Prostate gland (tissue), 2 donors: ENCODE measurements around the gene RAPGEF4. TPM values are rescaled to one million over a fixed set of nuclear protein-coding genes. Genes with fewer than 3 reads are reported as not detected.

Experiments
- DNase-seq: peaks from one replicate; pipeline ENCODE4 v3.0.0-alpha.2; 2019; ENCODE audit warnings: low spot score
- H3K27ac ChIP-seq, 2 donors: fragments of 200-600 bp; sonication (generic); 2 replicates each; pipeline ENCODE4 v1.5.1; 2017 to 2019
- H3K27me3 ChIP-seq: fragments of 200-600 bp; sonication (generic); replicated peaks from 2 replicates; pipeline ENCODE4 v1.5.1; 2019; ENCODE audit not compliant: insufficient read depth
- H3K36me3 ChIP-seq, 2 donors: fragments of 200-600 bp; sonication (generic); 1 replicate in 1 of 2; 2 replicates in 1 of 2; pipeline versions ENCODE4 v1.5.1 to v1.8.1; 2017 to 2019
- H3K4me1 ChIP-seq: fragments of 200-600 bp; sonication (generic); replicated peaks from 2 replicates; pipeline ENCODE4 v1.5.1; 2019
- H3K4me3 ChIP-seq, 2 donors: fragments of 200-600 bp; sonication (generic); 2 replicates each; pipeline ENCODE4 v1.5.1; 2017 to 2019
- H3K9me3 ChIP-seq: fragments of 200-600 bp; sonication (generic); 2 replicates; pipeline ENCODE4 v1.5.1; 2017
- POLR2A ChIP-seq: fragments of 450-650 bp; IDR thresholded peaks from one replicate; pipeline ENCODE4 v1.6.1; 2016; ENCODE audit warnings: antibody characterized with exemption, mild to moderate bottlenecking
- POLR2AphosphoS5 ChIP-seq: sonication (generic); formaldehyde crosslinking; IDR thresholded peaks from one replicate; pipeline ENCODE4 v1.6.1; 2017; ENCODE audit warnings: antibody characterized with exemption
- WGBS: methylation state at CpG from one replicate; pipeline ENCODE4 v1.1.5; 2018; 5-methylcytosine and 5-hydroxymethylcytosine counted together
- intact Hi-C: fragments of 100-400 bp; cut with DNase I; formaldehyde crosslinking; loops from one replicate; pipeline ENCODE4 v1.14.2; 2022
- total RNA-seq, 2 donors: library from RNA; depleted of rRNA; stranded (reverse); fragments of >200 nt; gene quantifications; one replicate each; pipeline ENCODE4 v1.1.0, GENCODE V29; 2016
- TF ChIP-seq, protein P1 (sequence below), 4 experiments: fragments of 200-600 bp in 2 of 4; fragments of 450-650 bp in 2 of 4; sonication (generic) in 2 of 4; IDR thresholded peaks; 1 replicate in 3 of 4; 2 replicates in 1 of 4; pipeline ENCODE4 v1.5.1; 2016 to 2019; ENCODE audit warnings: antibody characterized with exemption in 4 of 4, mild to moderate bottlenecking in 2 of 4, moderate library complexity in 2 of 4

Gene RAPGEF4
- total RNA-seq, 2 donors from 2014 or later, result 7.3 to 31.0 TPM

DNA sequence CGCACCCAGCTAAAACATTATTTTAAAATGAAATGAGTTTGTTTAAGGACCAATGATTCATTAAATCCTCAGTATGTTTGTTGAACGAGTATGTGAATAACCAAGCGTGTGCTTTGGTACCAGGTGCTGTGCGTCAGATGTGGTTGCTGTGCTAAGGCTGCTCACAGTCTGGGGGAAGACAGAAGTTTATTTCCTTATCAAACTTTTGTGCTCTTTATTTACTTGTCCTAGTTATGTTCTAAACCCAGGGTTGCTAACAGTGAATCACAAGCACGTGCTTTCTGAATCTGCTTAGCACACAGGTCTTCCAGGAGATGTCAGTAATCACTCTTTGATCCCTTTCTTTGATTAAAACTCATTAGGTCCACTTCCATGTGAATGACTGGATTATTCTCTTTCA is 37.0 kb downstream of the RAPGEF4 start:
- intact Hi-C loops, result no loop called here
- no peaks in the 10 kb centered on the region for H3K27me3 ChIP-seq
- no peaks in the 10 kb centered on the region for H3K36me3 ChIP-seq
- H3K27ac ChIP-seq, result no peak overlapping the region
- no peaks in the 10 kb centered on the region for H3K9me3 ChIP-seq
- H3K4me1 ChIP-seq, result no peaks in the 10 kb centered on the region
- no peak overlapping the region for H3K4me3 ChIP-seq
- WGBS, result 64% methylated on average over 5 of the region's 5 CpGs
- TF ChIP-seq, protein P1, sequence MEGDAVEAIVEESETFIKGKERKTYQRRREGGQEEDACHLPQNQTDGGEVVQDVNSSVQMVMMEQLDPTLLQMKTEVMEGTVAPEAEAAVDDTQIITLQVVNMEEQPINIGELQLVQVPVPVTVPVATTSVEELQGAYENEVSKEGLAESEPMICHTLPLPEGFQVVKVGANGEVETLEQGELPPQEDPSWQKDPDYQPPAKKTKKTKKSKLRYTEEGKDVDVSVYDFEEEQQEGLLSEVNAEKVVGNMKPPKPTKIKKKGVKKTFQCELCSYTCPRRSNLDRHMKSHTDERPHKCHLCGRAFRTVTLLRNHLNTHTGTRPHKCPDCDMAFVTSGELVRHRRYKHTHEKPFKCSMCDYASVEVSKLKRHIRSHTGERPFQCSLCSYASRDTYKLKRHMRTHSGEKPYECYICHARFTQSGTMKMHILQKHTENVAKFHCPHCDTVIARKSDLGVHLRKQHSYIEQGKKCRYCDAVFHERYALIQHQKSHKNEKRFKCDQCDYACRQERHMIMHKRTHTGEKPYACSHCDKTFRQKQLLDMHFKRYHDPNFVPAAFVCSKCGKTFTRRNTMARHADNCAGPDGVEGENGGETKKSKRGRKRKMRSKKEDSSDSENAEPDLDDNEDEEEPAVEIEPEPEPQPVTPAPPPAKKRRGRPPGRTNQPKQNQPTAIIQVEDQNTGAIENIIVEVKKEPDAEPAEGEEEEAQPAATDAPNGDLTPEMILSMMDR (IDR thresholded peaks at IDR 0.05), result no peak
- DNase-seq, result no peak

- no peak for DNase-seq
- no peak for TF ChIP-seq POLR2AphosphoS5
- no peak for TF ChIP-seq POLR2A
- TF ChIP-seq, protein P1 (IDR thresholded peaks at IDR 0.05), result no peak
- no peaks in the 10 kb centered on the region for H3K27me3 ChIP-seq
- no peaks in the 10 kb centered on the region for H3K9me3 ChIP-seq
- no peaks in the 10 kb centered on the region for H3K4me1 ChIP-seq
- H3K27ac ChIP-seq, result no peak overlapping the region
- H3K4me3 ChIP-seq, result no peak overlapping the region
- no peaks in the 10 kb centered on the region for H3K36me3 ChIP-seq
- intact Hi-C loops, result no loop called here
Observed at GRCh38 chr2:172774302-172774701, 38.7 kb downstream of the RAPGEF4 start.

- no peaks in the 10 kb centered on the region for H3K9me3 ChIP-seq
- no peak for DNase-seq
- TF ChIP-seq, protein P1 (IDR thresholded peaks at IDR 0.05), result no peak
- TF ChIP-seq POLR2AphosphoS5, result no peak
- TF ChIP-seq POLR2A, result no peak
- 91% methylated on average over 1 of the region's 1 CpG for WGBS
- no peaks in the 10 kb centered on the region for H3K27me3 ChIP-seq
- no peak overlapping the region for H3K27ac ChIP-seq
- intact Hi-C loops, result no loop called here
- no peaks in the 10 kb centered on the region for H3K4me1 ChIP-seq
- H3K4me3 ChIP-seq, result no peak overlapping the region
- no peaks in the 10 kb centered on the region for H3K36me3 ChIP-seq
Observed at GRCh38 chr2:172775319-172775718, 39.7 kb downstream of the RAPGEF4 start.

- H3K36me3 ChIP-seq, result no peaks in the 10 kb centered on the region
- no peaks in the 10 kb centered on the region for H3K4me1 ChIP-seq
- no peaks in the 10 kb centered on the region for H3K9me3 ChIP-seq
- no peak overlapping the region for H3K4me3 ChIP-seq
- intact Hi-C loops, result no loop called here
- no peaks in the 10 kb centered on the region for H3K27me3 ChIP-seq
- 78% methylated on average over 3 of the region's 3 CpGs for WGBS
- no peak for DNase-seq
- no peak for TF ChIP-seq POLR2AphosphoS5
- TF ChIP-seq POLR2A, result no peak
- TF ChIP-seq, protein P1 (IDR thresholded peaks at IDR 0.05), result no peak
- no peak overlapping the region for H3K27ac ChIP-seq
Observed at GRCh38 chr2:172777431-172777830, 41.8 kb downstream of the RAPGEF4 start.

DNA sequence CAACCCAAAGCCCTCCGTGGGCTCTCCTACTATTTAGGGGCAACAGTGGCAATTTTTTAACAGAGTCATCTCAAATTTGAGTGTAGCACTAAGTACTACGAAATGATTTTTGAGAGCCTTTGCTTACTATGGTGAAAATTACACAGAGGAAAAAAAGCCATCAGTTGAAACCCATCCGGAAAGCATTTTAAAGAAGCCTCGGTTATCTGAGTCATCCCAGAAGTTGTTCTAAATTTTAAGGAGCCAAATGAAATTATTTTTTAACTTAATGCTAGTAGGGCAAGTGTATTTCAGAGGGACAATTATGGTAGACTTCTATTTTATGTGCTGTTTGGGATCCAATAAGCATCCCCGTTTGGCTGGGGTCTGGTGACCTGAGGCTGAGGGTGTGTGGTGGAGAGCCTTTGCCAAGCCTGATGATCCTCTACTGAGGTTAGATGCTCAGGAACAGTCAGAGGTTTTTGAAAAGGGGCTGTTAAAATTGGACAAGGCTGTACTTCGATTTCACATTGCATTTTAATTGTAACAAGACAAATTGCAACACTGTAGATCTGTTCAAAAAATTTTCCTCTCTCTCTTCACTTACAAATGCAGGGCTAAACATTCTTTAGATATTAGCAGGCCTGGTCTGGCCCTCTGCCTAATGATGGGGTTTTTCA is 47.0 kb downstream of the RAPGEF4 start:
- WGBS, result 65% methylated on average over 6 of the region's 6 CpGs
- H3K4me1 ChIP-seq, result no peaks in the 10 kb centered on the region
- TF ChIP-seq, protein P1 (IDR thresholded peaks at IDR 0.05), result no peak
- TF ChIP-seq POLR2A (no peak), POLR2AphosphoS5 (no peak)
- no peaks in the 10 kb centered on the region for H3K27me3 ChIP-seq
- H3K4me3 ChIP-seq, result no peak overlapping the region
- H3K9me3 ChIP-seq, result no peaks in the 10 kb centered on the region
- intact Hi-C loops, result no loop called here
- no peak for DNase-seq
- H3K27ac ChIP-seq, result no peak overlapping the region
- H3K36me3 ChIP-seq, result no peaks in the 10 kb centered on the region
